GM21526 (cell line): ENCODE data around the gene MUC2.

Experiments used
- ATAC-seq: cut with Tn5 transposase; IDR thresholded peaks from one replicate; pipeline ENCODE4 v1.9.1; 2021; ENCODE audit warnings: moderate library complexity; ENCODE audit not compliant: unreplicated experiment, low FRiP score

Gene MUC2

GRCh38 chr11:1116666-1117390 lies 42.2 kb downstream of the MUC2 start:
- no peak for ATAC-seq

GRCh38 chr11:1117992-1118391 lies 43.3 kb downstream of the MUC2 start:
- no peak for ATAC-seq

GRCh38 chr11:1118755-1119603 lies 44.3 kb downstream of the MUC2 start:
- no peak for ATAC-seq

- ATAC-seq, result no peak
These were observed 45.0 kb downstream of the MUC2 start for GRCh38 chr11:1119604-1120146.

GRCh38 chr11:1120532-1121330 lies 46.1 kb downstream of the MUC2 start:
- no peak for ATAC-seq

GRCh38 chr11:1121331-1121812 lies 46.7 kb downstream of the MUC2 start:
- ATAC-seq, result no peak

GRCh38 chr11:1121813-1122663 lies 47.4 kb downstream of the MUC2 start:
- no peak for ATAC-seq

GRCh38 chr11:1122664-1123002 lies 48.0 kb downstream of the MUC2 start:
- ATAC-seq, result no peak

GRCh38 chr11:1123970-1124369 lies 49.3 kb downstream of the MUC2 start:
- ATAC-seq, result no peak
